ENCODE data around the gene TMED9. TPM values are rescaled to one million over a fixed set of nuclear protein-coding genes. Genes with fewer than 3 reads are reported as not detected.

The TMED9 gene
- total RNA-seq, 1 experiment from 2014 or later = 133 TPM

- TF ChIP-seq, protein P1, sequence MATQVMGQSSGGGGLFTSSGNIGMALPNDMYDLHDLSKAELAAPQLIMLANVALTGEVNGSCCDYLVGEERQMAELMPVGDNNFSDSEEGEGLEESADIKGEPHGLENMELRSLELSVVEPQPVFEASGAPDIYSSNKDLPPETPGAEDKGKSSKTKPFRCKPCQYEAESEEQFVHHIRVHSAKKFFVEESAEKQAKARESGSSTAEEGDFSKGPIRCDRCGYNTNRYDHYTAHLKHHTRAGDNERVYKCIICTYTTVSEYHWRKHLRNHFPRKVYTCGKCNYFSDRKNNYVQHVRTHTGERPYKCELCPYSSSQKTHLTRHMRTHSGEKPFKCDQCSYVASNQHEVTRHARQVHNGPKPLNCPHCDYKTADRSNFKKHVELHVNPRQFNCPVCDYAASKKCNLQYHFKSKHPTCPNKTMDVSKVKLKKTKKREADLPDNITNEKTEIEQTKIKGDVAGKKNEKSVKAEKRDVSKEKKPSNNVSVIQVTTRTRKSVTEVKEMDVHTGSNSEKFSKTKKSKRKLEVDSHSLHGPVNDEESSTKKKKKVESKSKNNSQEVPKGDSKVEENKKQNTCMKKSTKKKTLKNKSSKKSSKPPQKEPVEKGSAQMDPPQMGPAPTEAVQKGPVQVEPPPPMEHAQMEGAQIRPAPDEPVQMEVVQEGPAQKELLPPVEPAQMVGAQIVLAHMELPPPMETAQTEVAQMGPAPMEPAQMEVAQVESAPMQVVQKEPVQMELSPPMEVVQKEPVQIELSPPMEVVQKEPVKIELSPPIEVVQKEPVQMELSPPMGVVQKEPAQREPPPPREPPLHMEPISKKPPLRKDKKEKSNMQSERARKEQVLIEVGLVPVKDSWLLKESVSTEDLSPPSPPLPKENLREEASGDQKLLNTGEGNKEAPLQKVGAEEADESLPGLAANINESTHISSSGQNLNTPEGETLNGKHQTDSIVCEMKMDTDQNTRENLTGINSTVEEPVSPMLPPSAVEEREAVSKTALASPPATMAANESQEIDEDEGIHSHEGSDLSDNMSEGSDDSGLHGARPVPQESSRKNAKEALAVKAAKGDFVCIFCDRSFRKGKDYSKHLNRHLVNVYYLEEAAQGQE (IDR thresholded peaks at IDR 0.05; ENCODE audit: low read depth) = no peak
- TF ChIP-seq JUND (IDR thresholded peaks at IDR 0.05) (no peak), ELF1 (IDR thresholded peaks at IDR 0.05; ENCODE audit: borderline replicate concordance, low read depth) (no peak), EGR1 (IDR thresholded peaks at IDR 0.05; ENCODE audit: low read depth) (no peak), ZFX (IDR thresholded peaks at IDR 0.05) (no peak), ZNF274 (IDR thresholded peaks at IDR 0.05; ENCODE audit: low read depth, low read length) (no peak), TCF7L2 (IDR thresholded peaks at IDR 0.05; ENCODE audit: borderline replicate concordance, extremely low read depth, insufficient read depth, insufficient read length) (no peak), EZH2phosphoT487 (IDR thresholded peaks at IDR 0.05; ENCODE audit: borderline replicate concordance) (no peak), CBX3 (IDR thresholded peaks at IDR 0.05; ENCODE audit: low read depth) (no peak), FOSL1 (IDR thresholded peaks at IDR 0.05; ENCODE audit: low read depth) (no peak), SIN3A (IDR thresholded peaks at IDR 0.05; ENCODE audit: low read depth) (no peak), EZH2 (IDR thresholded peaks at IDR 0.05) (no peak)
- TF ChIP-seq, protein P2, sequence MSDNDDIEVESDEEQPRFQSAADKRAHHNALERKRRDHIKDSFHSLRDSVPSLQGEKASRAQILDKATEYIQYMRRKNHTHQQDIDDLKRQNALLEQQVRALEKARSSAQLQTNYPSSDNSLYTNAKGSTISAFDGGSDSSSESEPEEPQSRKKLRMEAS (IDR thresholded peaks at IDR 0.05) = no peak
Observed at GRCh38 chr5:177555228-177555627, 36.8 kb upstream of the TMED9 start (continued).

DNA sequence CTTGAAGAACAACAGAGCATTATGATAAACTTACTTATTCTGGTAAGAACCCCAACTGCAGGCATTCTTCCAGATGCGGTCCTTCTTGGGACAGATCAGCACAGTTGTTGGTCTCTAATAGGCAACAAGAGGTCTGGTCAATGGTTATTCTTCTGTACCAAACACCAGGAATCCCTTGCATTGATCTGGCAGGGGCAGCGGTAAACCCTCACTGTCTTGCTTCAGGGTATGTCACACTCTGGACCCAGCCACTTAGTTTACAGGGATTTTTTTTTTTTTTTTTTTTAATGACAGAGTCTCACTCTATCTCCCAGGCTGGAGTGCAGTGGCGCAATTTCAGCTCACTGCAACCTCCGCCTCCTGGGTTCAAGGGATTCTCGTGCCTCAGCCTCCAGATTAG, 36.3 kb upstream of the TMED9 start:
- H2AFZ ChIP-seq (ENCODE audit: low read depth, low read length, poor library complexity, severe bottlenecking) = no peak overlapping the region
- BruUV-seq (replicated peaks) = no TSS peak
- RAD21 ChIA-PET (ENCODE audit: low non-redundant PET in 1 of 2, low total read pairs in 2 of 2, uncharacterized antibody in 2 of 2, unreplicated experiment in 2 of 2) = no interaction called here
- peaks cover 11 to 22% of the 10 kb centered on the region in 2 experiments; a peak in 3 of 4 replicates for H3K4me1 ChIP-seq (ENCODE audit: control insufficient read depth in 1 of 2, insufficient read depth in 2 of 2, low read length in 2 of 2)
- no peak overlapping the region for H3K27ac ChIP-seq (ENCODE audit: low read depth, low read length)
- H3K9ac ChIP-seq (ENCODE audit: low read length) = no peak overlapping the region
- no peak overlapping the region for H3K4me2 ChIP-seq (ENCODE audit: low read length)
- ATAC-seq = no peak
- H3K36me3 ChIP-seq (ENCODE audit: control insufficient read depth in 1 of 2, insufficient read depth in 2 of 2, low read length in 2 of 2) = peaks cover 0 to 4% of the 10 kb centered on the region in 2 experiments; a peak in 1 of 4 replicates
- H3K9me3 ChIP-seq (ENCODE audit: control insufficient read depth in 1 of 2, insufficient read depth in 1 of 2, low read depth in 1 of 2, low read length in 2 of 2) = no peaks in the 10 kb centered on the region
- intact Hi-C loops (cut with micrococcal nuclease) = no loop called here
- H3K9me2 ChIP-seq (ENCODE audit: insufficient read depth) = no peaks in the 10 kb centered on the region
- POLR2A ChIA-PET = no interaction called here
- H3K79me2 ChIP-seq (ENCODE audit: insufficient read depth, low read length) = peaks cover 30% of the 10 kb centered on the region
- DNase-seq (ENCODE audit: low read depth, low spot score) = no peak
- H4K20me1 ChIP-seq (ENCODE audit: insufficient read depth) = no peaks in the 10 kb centered on the region
- H3K4me3 ChIP-seq (replicated peaks in 1 of 2; ENCODE audit: low read depth in 1 of 2, low read length in 2 of 2) = no peak overlapping the region
- no peaks in the 10 kb centered on the region for H3K27me3 ChIP-seq (ENCODE audit: insufficient read depth, low read length)
- CTCF ChIA-PET = no interaction called here
- TF ChIP-seq, protein P3, sequence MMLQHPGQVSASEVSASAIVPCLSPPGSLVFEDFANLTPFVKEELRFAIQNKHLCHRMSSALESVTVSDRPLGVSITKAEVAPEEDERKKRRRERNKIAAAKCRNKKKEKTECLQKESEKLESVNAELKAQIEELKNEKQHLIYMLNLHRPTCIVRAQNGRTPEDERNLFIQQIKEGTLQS (IDR thresholded peaks at IDR 0.05) = no peak
- TF ChIP-seq, protein P1 (IDR thresholded peaks at IDR 0.05; ENCODE audit: low read depth) = no peak
- TF ChIP-seq FOSL1 (IDR thresholded peaks at IDR 0.05; ENCODE audit: low read depth) (no peak), SIN3A (IDR thresholded peaks at IDR 0.05; ENCODE audit: low read depth) (no peak), EZH2phosphoT487 (IDR thresholded peaks at IDR 0.05; ENCODE audit: borderline replicate concordance) (no peak), JUND (IDR thresholded peaks at IDR 0.05) (no peak), SRF (IDR thresholded peaks at IDR 0.05; ENCODE audit: low read depth) (no peak), ELF1 (IDR thresholded peaks at IDR 0.05; ENCODE audit: borderline replicate concordance, low read depth) (no peak), POLR2A (IDR thresholded peaks at IDR 0.05; ENCODE audit: borderline replicate concordance, extremely low read depth, insufficient read depth, insufficient read length) (no peak), EGR1 (IDR thresholded peaks at IDR 0.05; ENCODE audit: low read depth) (no peak), CBX3 (IDR thresholded peaks at IDR 0.05; ENCODE audit: low read depth) (no peak), ZFX (IDR thresholded peaks at IDR 0.05) (no peak), SP1 (IDR thresholded peaks at IDR 0.05; ENCODE audit: low read depth) (no peak)
- TF ChIP-seq, protein P2 (IDR thresholded peaks at IDR 0.05) = no peak
